Measurements from ENCODE around the gene COBL.

The COBL gene

GRCh38 chr7:51103718-51104117, 212.9 kb downstream of the COBL start:
- no peak for DNase-seq

DNA sequence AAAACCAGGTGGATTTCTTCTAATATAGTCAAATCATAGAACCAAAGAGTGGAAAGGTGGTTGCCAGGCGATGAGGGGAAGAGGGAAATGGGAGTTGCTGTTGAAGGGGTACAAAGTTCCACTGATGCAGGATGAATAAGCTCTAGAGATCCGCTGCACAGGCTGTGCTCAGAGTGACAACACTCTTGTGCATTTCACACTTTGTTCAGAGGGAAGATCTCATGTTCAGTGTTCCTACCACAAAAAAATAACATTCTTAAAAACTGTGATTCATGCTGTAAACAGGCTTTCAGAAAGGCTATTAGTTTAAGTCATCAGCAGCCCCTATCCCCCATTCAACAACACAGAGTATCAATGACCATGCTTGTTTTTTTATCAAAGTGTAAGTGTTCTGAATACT, 213.8 kb downstream of the COBL start:
- DNase-seq = no peak

GRCh38 chr7:51101111-51101757, 215.4 kb downstream of the COBL start:
- peak; percentile 21 for DNase-seq

GRCh38 chr7:51090411-51090810, 226.2 kb downstream of the COBL start:
- DNase-seq = no peak

DNA sequence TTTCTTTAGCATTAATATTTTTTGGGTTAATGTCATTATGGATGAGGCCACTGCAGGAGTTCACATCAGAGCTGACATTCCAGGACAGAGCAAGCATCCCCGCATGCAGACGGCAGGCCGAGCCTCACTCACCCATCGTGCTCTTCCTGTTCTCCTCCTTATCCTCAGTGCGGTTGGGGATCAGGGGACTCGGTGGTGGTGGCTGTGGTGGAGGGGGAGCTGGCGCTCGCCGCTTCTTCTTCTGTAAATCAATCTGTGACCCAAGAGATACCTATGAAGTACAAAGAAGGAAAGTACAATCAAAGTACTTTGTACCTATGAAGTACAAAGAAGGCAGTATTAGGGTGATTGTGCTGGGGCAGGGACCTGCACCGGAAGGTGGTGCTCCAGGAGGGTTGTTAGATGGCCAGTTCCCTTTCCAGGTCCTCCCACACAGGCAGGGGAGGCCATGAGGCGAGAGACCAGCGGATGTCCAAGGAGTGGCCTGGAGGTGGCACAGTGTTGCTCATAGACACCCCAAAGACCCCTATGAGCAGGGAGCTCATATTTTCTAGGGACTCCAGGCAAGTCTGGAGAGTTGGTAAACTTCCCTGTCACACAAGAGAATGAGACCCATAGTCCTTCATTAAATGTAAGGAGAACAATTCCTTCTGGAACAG, 231.4 kb downstream of the COBL start:
- DNase-seq = no peak

DNA sequence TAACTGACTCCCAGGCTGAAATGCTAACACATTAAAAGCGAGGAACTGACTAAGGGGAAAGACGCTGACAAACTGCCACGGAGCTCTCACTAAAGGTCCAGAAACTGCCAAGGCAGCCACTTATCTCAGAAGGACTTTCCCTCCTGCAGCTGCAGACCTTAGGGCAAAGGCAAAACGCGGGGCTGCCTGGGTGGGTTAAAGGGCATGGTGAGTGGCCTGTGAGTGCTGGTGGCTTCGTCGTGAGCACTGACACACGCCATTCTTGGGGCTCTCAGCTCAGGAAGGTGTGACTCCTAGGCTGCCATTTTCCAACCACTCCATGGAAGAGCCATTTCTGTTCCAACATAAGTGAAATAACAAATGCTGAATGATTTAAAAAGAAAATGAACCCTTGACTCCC, 232.5 kb downstream of the COBL start:
- DNase-seq = no peak

GRCh38 chr7:51082940-51083533, 233.6 kb downstream of the COBL start:
- DNase-seq = no peak

GRCh38 chr7:51082096-51082840, 234.3 kb downstream of the COBL start:
- no peak for DNase-seq

DNA sequence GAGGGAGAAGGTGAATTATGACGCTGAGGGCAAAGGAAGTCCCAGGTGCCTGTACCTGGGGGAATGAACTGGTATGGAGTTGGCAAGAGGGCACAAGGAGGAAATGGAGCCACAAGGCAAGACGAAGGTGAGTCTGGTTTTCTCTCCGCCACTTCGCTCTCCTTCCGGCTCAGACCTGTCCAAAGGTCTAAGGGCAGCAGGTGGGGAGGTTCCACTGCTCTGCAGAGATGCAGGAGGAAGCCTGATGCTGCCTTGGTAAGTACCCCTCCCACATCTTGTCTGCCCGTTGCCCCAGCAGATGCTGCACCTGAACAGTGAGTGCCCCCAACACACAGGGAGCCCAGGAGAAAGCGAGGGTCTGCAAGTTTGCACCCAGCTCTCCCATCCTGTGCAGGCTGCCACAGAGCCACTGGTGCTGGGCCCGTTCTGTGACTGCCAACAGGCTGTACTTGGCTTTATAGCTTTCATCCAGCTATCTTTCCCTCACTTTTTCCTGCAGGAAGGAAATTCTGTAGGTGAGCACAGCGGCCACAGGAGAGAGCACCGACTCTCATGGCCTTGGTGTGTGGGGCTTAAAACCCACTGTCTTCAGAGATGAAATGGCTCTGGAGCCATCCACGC, 235.2 kb downstream of the COBL start:
- DNase-seq = no peak

GRCh38 chr7:51080622-51081269, 235.9 kb downstream of the COBL start:
- DNase-seq = no peak

GRCh38 chr7:51080216-51080615, 236.4 kb downstream of the COBL start:
- no peak for DNase-seq

GRCh38 chr7:51079494-51079893, 237.1 kb downstream of the COBL start:
- DNase-seq = peak; percentile 7

- no peak for DNase-seq
Measured at GRCh38 chr7:51078653-51079052, 238.0 kb downstream of the COBL start.

- DNase-seq = no peak
Measured at GRCh38 chr7:51077987-51078370, 238.6 kb downstream of the COBL start.

GRCh38 chr7:51077316-51077986, 239.2 kb downstream of the COBL start:
- DNase-seq = no peak

DNA sequence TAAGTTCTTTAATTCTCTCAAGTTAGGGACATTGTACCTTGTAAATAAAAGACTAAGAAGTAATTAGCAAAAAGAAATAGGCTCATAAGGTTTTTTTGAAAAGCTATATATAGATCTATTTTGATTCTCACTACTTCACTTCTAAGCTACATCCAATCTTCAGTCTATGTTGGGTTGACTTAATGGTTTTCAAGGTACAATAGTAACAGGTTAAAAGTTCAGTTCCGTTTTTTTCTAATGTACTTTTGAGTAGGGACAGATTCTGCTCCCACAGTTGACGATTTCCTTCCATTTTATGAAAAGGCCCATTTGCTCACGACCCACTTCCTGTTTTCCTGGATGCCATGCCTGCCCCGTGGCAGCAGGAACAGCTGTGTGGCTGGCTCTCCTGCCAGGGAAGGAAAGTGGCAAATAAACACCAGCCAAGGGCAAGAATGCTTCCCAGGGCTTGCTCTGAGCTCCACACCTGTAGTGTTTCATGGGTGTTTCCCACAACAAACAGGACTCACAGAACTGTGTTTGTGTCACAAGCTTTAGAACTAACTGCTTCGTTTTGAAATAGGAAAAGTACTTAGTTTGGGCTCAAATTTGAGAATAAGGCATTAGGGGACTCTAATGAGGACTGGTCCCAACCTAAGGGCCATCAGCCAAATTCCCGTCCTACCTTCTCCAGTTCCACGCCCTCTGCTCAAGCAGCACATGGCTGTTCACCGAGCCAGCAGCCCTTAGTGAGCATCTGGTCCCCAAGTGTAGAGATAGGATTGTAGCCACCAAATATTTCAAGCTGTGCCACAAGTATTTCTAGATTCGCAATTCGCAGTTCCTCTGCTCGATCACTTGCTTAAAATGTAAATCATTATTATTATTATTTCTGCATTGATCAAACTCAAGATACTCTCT, 240.7 kb downstream of the COBL start:
- DNase-seq = no peak

GRCh38 chr7:51073171-51073570, 243.4 kb downstream of the COBL start:
- DNase-seq = no peak

DNA sequence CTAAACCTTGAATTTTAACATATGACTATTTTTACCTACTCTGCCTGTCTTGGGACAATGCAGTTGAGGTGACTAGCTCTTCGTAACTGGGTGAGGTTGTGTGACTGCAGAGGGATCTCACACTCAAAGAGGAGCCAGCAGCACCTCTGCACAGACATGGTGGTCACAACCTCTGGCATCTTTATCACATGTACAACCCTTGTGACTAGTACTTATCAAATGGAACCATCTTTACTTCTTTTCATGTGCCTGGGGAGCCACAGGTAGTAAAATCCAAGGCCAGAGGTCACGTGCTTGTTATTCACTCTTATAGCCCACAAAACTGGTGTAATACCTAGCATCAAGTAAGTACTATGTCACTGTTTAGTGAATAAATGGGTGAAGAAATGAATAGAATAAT, 244.3 kb downstream of the COBL start:
- DNase-seq = no peak

DNA sequence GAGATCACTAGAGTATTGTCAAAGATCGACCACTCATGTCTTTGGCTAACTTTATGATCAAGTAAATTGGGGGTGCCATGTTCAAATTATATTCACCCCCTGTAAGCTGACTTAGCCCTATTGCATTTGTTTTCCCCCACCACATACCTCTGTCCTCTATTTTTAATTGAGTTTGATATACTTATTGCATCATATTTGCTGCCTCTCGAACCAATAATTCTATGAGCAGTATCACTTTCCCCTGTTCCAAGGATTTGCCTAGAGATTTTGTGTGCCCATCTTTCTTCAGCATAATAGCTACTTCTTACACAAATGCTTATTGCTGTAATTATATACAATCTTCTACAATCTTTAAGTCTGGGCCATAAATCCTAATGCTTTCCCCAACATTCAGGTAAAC, 245.2 kb downstream of the COBL start:
- DNase-seq = no peak

GRCh38 chr7:51070151-51070550, 246.5 kb downstream of the COBL start:
- no peak for DNase-seq

DNA sequence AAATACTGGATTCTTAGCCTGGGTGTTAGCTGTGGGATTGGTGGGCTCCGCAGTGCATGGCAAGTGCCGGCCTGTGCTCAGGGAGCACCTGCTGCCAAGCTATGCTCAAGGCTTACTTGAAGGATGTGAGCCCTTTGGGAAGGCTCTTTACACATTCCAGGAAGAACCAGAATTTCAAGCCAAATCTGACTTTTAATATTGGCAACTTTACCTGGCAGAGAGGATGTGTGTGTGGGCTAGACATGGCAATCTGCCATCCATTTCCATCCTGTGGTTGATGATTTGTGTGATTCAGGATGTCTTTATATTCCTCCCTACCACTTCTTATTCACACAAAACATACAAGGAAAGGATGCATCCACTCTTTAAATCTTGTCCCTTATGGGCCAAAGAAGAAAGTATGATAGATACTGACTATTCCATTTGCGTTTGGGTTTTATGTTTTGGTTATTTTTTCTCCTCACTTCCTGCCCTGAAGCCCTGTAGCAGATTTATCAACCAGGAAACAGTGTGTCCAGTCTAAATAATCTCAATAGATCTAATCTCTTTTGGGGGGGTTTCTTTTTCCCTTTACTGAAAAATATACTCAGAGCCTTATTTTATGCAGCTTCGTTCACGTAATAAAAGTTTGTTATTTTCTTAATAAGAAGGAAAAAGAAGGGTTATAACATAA, 247.1 kb downstream of the COBL start:
- DNase-seq = no peak
